Measurements from ENCODE around the gene PNLIPRP3.

Gene PNLIPRP3

DNA sequence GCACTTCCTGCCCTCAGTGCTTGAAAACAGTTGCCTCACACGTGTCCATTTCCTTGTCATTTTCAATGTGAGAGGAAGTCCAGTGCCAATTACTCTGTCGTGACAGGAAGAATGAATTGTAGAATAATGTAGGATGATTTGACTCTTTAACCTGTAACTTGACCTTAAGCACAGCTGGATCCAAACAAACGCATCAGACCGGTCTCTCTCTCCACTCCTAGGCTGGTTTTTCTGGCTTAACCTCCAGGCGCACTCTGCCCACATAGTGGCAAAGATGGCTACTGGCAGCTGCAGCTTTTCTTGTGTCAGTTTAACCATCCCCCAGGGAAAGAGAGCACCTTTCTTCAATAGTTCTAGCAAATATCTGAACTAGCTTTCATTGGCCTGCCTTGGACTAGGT is 29.4 kb upstream of the PNLIPRP3 start:
- no peak for TF ChIP-seq EZH2 (IDR thresholded peaks at IDR 0.05; ENCODE audit: borderline replicate concordance, low read length)
- no peak overlapping the region for H2AFZ ChIP-seq (ENCODE audit: low read length)

DNA sequence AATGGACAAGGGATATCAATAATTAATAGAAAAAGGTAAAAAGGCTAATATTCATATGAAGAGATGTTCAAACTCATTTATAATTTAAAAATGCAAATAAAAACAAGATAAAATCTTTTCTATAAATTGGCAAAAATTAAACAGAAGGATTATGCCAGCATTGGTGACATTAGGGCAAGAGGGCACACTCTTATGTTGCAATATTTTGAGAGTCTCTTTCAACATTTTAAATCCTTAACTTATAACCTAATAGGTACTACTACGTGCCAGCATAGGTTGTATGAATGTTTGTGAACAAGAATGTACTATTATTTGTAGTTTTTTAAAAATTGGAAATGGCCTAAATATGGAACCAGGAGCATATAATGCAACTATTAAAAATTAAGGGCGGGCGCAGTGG is 24.8 kb upstream of the PNLIPRP3 start:
- Histone ChIP-seq H3K9me2 (ENCODE audit: low read depth, low read length) (no peaks in the 10 kb centered on the region), H3K9me3 (ENCODE audit: low read length) (no peaks in the 10 kb centered on the region), H3K4me3 (ENCODE audit: low read depth, low read length, poor library complexity, severe bottlenecking) (no peak overlapping the region), H3K27ac (ENCODE audit: low read depth, low read length, poor library complexity, severe bottlenecking) (no peak overlapping the region), H3K9ac (ENCODE audit: low read length) (no peak overlapping the region), H3K27me3 (ENCODE audit: insufficient read depth, low read length) (no peaks in the 10 kb centered on the region), H3K4me2 (ENCODE audit: low read length) (no peak overlapping the region), H3K79me2 (ENCODE audit: insufficient read depth, low read length) (no peaks in the 10 kb centered on the region), H3K36me3 (ENCODE audit: insufficient read depth, low read length) (no peaks in the 10 kb centered on the region), H3F3A (ENCODE audit: insufficient read depth, low read length) (no peaks in the 10 kb centered on the region), H4K20me1 (ENCODE audit: insufficient read depth, low read length) (no peaks in the 10 kb centered on the region), H3K4me1 (ENCODE audit: insufficient read depth, low read length, severe bottlenecking) (no peaks in the 10 kb centered on the region), H2AFZ (ENCODE audit: low read length) (no peak overlapping the region)
- TF ChIP-seq EZH2 (IDR thresholded peaks at IDR 0.05; ENCODE audit: borderline replicate concordance, low read length) = no peak
- TF ChIP-seq, protein P1, sequence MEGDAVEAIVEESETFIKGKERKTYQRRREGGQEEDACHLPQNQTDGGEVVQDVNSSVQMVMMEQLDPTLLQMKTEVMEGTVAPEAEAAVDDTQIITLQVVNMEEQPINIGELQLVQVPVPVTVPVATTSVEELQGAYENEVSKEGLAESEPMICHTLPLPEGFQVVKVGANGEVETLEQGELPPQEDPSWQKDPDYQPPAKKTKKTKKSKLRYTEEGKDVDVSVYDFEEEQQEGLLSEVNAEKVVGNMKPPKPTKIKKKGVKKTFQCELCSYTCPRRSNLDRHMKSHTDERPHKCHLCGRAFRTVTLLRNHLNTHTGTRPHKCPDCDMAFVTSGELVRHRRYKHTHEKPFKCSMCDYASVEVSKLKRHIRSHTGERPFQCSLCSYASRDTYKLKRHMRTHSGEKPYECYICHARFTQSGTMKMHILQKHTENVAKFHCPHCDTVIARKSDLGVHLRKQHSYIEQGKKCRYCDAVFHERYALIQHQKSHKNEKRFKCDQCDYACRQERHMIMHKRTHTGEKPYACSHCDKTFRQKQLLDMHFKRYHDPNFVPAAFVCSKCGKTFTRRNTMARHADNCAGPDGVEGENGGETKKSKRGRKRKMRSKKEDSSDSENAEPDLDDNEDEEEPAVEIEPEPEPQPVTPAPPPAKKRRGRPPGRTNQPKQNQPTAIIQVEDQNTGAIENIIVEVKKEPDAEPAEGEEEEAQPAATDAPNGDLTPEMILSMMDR (IDR thresholded peaks at IDR 0.05; ENCODE audit: low read length) = no peak

More for the DNA sequence above, 29.4 kb upstream of the PNLIPRP3 start:
- H3K9me2 ChIP-seq (ENCODE audit: low read depth, low read length) = no peaks in the 10 kb centered on the region
- no peaks in the 10 kb centered on the region for H3K9me3 ChIP-seq (ENCODE audit: low read length)
- H3K27me3 ChIP-seq (ENCODE audit: insufficient read depth, low read length) = no peaks in the 10 kb centered on the region
- H3K4me2 ChIP-seq (ENCODE audit: low read length) = no peak overlapping the region
- H3K4me1 ChIP-seq (ENCODE audit: insufficient read depth, low read length, severe bottlenecking) = no peaks in the 10 kb centered on the region
- no peaks in the 10 kb centered on the region for H3K36me3 ChIP-seq (ENCODE audit: insufficient read depth, low read length)
- H3F3A ChIP-seq (ENCODE audit: insufficient read depth, low read length) = no peaks in the 10 kb centered on the region
- H3K27ac ChIP-seq (ENCODE audit: low read depth, low read length, poor library complexity, severe bottlenecking) = no peak overlapping the region
- H3K79me2 ChIP-seq (ENCODE audit: insufficient read depth, low read length) = no peaks in the 10 kb centered on the region
- H3K9ac ChIP-seq (ENCODE audit: low read length) = no peak overlapping the region
- H3K4me3 ChIP-seq (ENCODE audit: low read depth, low read length, poor library complexity, severe bottlenecking) = no peak overlapping the region
- no peaks in the 10 kb centered on the region for H4K20me1 ChIP-seq (ENCODE audit: insufficient read depth, low read length)

- TF ChIP-seq, protein P1 (IDR thresholded peaks at IDR 0.05; ENCODE audit: low read length) = no peak
- TF ChIP-seq EZH2 (IDR thresholded peaks at IDR 0.05; ENCODE audit: borderline replicate concordance, low read length) = no peak
- Histone ChIP-seq H4K20me1 (ENCODE audit: insufficient read depth, low read length) (no peaks in the 10 kb centered on the region), H3K4me2 (ENCODE audit: low read length) (no peak overlapping the region), H3K9ac (ENCODE audit: low read length) (no peak overlapping the region), H3K36me3 (ENCODE audit: insufficient read depth, low read length) (no peaks in the 10 kb centered on the region), H3K79me2 (ENCODE audit: insufficient read depth, low read length) (no peaks in the 10 kb centered on the region), H3F3A (ENCODE audit: insufficient read depth, low read length) (no peaks in the 10 kb centered on the region), H3K4me3 (ENCODE audit: low read depth, low read length, poor library complexity, severe bottlenecking) (no peak overlapping the region), H3K4me1 (ENCODE audit: insufficient read depth, low read length, severe bottlenecking) (no peaks in the 10 kb centered on the region), H3K27ac (ENCODE audit: low read depth, low read length, poor library complexity, severe bottlenecking) (no peak overlapping the region), H3K9me3 (ENCODE audit: low read length) (no peaks in the 10 kb centered on the region), H3K27me3 (ENCODE audit: insufficient read depth, low read length) (no peaks in the 10 kb centered on the region), H2AFZ (ENCODE audit: low read length) (no peak overlapping the region), H3K9me2 (ENCODE audit: low read depth, low read length) (no peaks in the 10 kb centered on the region)
Measured at GRCh38 chr10:116403740-116404250, 23.9 kb upstream of the PNLIPRP3 start.

- Histone ChIP-seq H2AFZ (ENCODE audit: low read length) (no peak overlapping the region), H3K36me3 (ENCODE audit: insufficient read depth, low read length) (no peaks in the 10 kb centered on the region), H3K79me2 (ENCODE audit: insufficient read depth, low read length) (no peaks in the 10 kb centered on the region), H3K4me2 (ENCODE audit: low read length) (no peak overlapping the region), H3K4me1 (ENCODE audit: insufficient read depth, low read length, severe bottlenecking) (no peaks in the 10 kb centered on the region), H3K9ac (ENCODE audit: low read length) (no peak overlapping the region), H3K4me3 (ENCODE audit: low read depth, low read length, poor library complexity, severe bottlenecking) (no peak overlapping the region), H3F3A (ENCODE audit: insufficient read depth, low read length) (no peaks in the 10 kb centered on the region), H3K9me2 (ENCODE audit: low read depth, low read length) (no peaks in the 10 kb centered on the region), H3K27me3 (ENCODE audit: insufficient read depth, low read length) (no peaks in the 10 kb centered on the region), H3K9me3 (ENCODE audit: low read length) (no peaks in the 10 kb centered on the region), H4K20me1 (ENCODE audit: insufficient read depth, low read length) (no peaks in the 10 kb centered on the region), H3K27ac (ENCODE audit: low read depth, low read length, poor library complexity, severe bottlenecking) (no peak overlapping the region)
- TF ChIP-seq EZH2 (IDR thresholded peaks at IDR 0.05; ENCODE audit: borderline replicate concordance, low read length) = no peak
- TF ChIP-seq, protein P1 (IDR thresholded peaks at IDR 0.05; ENCODE audit: low read length) = no peak
Measured at GRCh38 chr10:116408719-116409118, 18.9 kb upstream of the PNLIPRP3 start.
